Stimulated activated CD4-positive, alpha-beta T cell treated with anti-CD3 and anti-CD28 coated beads, Interleukin-4, amount 100 ng/mL, for 48 hours (primary cell): Measurements from ENCODE around the gene VAC14.
"Not testable (repeated sequence)": the region's sequence is repeated elsewhere in the genome, so short reads cannot be mapped to it uniquely, and the experiment has no call there.

Experiments used
- DNase-seq, 2 donors: peaks; one replicate each; pipeline ENCODE4 v3.0.0-alpha.2; 2020; ENCODE audit warnings: low read depth in 2 of 2

Gene VAC14

GRCh38 chr16:70744366-70744765 is 56.6 kb downstream of the VAC14 start:
- DNase-seq, result no peak

GRCh38 chr16:70743791-70744190 is 57.2 kb downstream of the VAC14 start:
- no peak for DNase-seq

DNA sequence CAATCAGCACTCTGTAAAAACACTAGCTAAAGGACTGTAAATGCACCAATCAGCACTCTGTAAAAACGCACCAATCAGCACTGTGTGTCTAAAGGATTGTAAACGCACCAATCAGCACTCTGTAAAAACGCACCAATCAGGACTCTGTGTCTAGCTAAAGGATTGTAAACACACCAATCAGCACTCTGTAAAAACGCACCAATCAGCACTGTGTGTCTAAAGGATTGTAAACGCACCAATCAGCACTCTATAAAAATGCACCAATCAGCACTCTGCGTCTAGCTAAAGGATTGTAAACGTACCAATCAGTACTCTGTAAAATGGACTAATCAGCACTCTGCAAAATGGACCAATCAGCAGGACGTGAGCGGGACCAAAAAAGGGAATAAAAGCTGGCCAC is 58.0 kb downstream of the VAC14 start:
- not testable (repeated sequence) for DNase-seq

DNA sequence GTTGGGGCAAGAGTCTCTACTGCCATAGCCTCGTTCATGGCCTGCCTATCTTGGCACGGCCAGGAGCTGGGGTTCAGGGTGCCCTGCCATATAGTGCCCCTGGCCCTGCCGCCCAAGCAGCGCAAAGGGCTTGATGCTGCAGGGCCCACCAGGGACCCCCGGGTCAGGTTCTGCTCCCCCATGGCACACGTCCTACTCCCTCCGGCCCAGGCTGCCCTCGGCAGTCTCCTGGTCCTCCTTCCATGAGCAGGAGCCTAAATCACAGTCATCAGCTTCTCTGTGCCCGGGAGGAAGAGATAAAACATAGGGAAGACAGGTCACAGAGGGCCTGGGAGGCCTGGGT is 59.2 kb downstream of the VAC14 start:
- no peak for DNase-seq

DNA sequence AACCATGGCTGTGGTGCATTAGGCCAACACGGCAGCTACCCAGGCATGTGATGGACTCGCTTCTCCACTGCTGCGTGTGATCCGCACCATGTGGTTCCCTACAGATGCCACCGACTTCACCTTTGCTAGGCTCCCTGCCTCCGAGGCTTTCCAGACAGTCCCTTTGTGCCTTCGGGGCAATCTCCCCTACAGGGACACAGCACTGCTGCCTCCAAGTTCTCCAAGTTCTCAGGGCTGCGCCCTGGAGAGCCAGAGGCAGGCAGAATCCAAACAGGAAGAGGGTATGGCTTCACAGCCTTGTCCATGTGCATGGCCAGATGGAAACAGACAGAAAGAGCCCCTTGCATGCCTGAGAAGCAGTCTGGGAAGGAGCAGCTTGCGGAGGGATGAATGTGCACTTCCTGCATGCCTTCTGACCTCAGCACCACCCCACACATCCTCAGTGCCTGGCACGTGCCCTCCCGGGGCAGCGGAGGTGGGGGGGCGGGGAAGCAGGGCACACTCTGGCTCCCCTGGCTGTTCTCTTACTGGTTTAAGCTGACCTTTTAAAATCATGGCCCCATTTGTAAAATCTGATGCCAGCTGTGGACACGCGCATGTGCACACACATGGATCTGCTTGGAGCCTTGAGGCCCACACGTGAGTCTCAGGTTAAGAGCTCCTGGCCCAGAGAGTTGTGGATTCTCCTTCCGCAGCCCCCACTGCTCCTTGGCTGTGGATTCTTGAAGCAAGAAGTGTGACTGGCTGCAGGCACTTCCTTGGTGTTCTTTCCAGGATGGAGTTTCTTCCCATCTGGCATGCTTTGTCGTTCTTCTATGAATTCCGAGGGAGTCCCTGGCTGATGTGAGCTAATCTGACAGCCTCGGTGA is 59.8 kb downstream of the VAC14 start:
- no peak for DNase-seq

GRCh38 chr16:70740174-70740913 is 60.6 kb downstream of the VAC14 start:
- no peak for DNase-seq

- no peak for DNase-seq
Observed at GRCh38 chr16:70739389-70739788, 61.6 kb downstream of the VAC14 start.

DNA sequence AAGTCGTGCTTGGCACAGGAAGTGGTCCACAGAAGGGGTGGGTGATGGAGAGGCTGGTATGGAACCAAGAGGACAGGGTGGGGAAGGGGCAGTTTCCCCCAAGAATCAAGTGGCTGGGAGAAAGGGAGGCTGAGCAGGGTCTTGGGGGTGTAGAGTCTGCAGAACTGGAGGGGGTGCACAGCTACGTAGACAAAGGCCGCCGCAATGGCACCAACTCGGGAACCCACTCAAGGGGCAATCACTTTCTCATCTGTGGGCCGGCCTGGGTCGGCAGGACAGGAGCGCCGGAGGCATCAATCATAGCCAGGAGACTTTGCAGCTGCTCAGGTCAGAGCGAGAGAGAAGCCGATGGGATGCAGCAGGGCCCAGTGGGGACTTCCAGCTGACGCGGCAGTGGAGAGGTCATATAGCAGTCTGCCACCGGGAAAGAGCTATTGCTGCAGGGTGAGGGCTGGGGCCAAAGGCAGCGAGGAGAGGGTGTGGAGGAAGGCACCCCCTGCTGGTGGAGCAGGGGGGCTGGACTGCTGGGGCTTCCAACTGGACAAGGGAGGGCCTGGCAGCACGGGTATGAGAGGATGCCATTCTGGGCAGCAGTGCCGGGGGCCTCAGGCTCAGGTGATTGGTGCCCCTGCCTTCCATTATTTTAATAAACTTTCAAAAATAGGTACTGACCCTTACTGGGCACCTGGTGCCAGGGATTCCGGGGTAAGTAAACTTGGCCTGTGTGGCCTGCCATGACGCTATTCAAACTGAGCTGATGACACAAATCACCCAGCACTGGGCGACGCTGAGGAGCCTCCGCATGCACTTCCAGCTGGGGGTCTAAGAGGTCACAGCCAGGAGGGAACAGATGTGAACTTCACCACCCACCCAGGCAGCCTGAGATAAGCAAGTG is 62.6 kb downstream of the VAC14 start:
- peak in 1 of 2 donors; percentile 33 for DNase-seq

- peak; percentile 65 to 71 for DNase-seq
Observed at GRCh38 chr16:70737377-70738082, 63.4 kb downstream of the VAC14 start.

DNA sequence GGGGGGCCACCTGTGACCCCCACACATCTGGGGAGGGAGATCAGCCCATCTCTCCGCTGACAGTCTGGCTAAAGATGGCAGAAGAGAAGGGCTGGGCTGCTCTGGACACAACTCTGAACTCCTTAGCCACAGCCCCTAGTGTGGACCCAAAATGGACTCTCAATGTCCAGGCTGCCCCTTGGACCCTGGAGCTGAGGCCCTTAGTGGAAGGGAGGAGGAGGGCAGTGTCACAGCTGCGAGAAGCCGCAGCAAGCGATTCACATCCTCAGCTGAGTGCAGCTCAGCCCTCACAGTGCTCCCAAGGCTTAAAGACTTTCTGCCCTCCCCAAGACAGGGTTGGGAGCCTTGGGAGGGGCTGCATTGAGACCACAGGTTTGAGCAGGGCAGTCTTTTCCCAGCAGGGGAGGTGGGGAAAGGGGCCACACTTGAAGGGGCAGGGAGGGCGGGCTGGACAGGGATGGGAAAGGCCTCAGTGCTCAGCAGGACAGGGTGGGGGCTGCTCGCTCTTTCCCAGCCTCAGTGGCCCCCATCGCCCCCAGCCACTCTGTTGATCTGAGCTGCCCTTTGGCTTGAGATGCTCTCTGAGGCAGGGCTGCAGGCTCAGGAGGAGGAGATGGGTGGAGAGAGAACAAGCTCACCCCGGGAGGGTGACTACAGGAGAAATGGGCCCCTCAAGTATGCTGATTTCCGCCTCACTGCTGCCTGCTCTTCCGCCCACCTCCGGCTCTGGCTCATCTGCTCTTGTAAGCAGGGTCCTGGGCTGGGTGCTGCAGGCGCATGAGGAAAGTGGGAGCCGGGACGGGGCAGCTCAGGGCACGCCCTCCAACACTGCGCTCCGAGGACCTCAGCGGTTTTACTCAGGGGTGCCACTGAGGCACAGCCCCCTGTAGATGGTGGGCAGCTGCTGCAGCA is 64.2 kb downstream of the VAC14 start:
- DNase-seq, result no peak

DNA sequence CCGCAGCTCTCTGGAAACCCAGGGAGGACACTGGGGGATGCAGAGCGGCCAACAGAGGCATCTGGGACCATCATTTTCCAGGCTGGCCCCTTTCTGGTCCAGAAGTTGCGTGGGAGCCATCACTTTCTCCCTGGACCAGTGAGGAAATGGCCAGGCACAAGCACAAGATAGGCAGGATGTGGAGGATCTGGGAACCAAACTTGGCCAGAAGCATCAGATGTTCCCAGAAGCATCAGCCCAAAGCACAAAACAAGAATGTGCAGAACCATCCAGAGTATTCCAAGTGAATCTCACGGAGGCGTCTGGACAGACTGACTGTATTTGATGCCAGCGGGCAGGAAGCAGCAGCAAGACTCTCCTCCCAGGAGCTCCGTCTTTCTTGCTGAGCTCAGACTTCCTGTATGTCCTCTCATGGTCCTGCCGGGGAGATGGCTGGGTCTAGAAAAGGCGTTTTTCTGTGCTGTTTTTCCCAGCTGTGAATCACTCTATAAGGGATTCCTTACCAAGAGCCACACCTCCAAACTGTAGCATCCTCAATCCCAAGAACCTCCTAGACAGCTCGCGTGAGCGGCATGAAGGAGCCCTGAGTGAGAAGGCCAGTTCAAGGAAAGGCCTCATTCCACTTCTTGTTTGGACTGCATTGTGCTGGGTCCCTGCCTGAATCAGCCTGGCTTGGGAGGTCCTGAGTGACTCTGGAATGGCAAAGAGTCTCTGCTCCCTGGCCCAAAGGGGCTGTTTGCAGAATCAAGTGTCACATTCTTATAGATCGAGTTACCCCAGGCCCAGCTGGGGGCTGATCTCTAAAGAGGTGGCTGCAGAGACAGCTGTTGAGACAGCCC is 65.6 kb downstream of the VAC14 start:
- DNase-seq, result no peak

GRCh38 chr16:70734522-70735095 is 66.3 kb downstream of the VAC14 start:
- DNase-seq, result no peak

- DNase-seq, result no peak
Observed at GRCh38 chr16:70730944-70731343, 70.0 kb downstream of the VAC14 start.

DNA sequence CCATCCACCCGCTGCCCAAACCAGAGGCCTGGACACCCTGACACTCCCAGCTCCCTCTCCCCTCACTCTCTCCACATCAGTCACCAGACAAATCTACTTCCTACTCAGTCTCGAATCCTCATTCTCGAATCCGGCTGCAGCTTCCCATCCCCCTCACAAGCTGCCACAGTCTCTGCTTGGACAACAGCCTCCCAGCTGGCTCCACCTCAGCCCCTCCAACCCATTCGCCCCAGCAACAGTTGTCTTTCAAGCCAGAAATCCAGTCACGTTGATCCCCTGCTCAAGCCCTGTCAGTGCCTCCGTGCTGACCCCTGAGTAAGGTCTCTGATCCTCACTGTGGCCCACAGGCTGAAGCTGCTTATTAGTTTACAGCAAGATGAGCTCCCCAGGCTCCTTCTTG is 70.9 kb downstream of the VAC14 start:
- DNase-seq, result no peak

- no peak for DNase-seq
Observed at GRCh38 chr16:70729292-70729691, 71.7 kb downstream of the VAC14 start.

DNA sequence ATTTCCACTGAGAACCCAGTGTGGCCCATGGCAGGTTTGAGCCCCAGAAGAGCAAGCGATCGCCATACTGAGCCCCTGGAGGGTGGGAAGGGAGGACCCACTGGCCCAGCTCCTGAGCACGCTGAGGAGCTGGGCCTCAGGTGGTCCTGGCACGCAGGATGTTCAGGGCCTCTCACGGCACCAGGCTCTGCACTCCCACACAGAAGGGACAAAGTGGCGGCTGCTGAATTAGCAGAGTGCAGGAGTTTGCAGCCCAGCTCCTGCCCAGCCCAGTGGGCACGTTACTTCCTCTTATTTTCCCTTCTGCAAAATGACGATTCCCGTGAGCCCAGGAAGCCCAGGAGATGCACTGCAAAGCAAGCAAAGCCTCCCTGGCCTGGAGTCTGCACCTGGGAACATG is 72.8 kb downstream of the VAC14 start:
- no peak for DNase-seq

GRCh38 chr16:70726892-70727361 is 74.0 kb downstream of the VAC14 start:
- DNase-seq, result no peak

DNA sequence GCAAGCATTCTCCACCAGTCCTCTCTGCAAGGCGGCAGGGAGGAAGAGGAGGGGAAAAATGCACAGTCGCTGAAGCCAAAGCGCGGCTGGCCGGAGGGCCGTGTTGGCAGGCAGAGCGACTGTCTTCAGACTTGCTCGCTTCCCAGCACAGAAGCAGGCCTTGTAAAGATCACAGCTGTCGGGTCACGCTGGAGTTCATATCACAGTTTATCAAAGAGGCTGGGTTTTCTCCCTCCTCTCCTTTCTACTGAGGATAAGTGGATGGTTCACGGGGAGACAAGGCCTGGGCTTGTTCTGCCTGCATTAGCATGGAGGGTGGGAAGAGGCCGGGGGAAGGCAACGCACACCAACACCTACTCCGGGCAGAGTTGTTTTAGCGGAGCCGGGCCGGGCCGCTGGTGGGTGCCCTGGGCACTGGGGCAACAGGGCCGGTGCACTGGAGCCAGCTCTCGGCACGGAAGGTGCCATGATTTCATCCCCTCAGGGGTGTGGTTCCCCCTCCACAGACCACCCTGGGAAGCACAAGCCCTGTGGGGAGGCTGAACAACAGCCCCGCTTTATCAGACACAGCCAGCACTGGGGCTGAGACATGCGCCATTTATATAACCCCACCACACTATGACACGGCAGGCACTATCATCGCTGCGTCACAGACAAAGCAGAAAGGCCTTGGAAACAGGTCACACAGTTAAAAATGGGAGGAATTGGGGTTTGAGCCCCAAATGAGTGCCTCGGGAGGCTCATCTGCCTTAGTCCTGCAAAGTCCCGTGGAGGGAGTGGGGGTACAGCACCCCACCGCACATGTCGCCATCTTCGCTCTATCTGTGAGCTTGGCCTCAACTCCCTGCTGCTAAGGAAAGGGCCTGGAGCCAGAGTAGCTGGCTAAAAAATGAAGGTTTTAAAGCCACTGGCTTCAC is 74.8 kb downstream of the VAC14 start:
- no peak for DNase-seq
